Measurements from ENCODE around the gene PGS1. TPM values are rescaled to one million over a fixed set of nuclear protein-coding genes. Genes with fewer than 3 reads are reported as not detected.

Gene PGS1
- total RNA-seq, 2 donors from 2014 or later, result 52.0 to 98.4 TPM

DNA sequence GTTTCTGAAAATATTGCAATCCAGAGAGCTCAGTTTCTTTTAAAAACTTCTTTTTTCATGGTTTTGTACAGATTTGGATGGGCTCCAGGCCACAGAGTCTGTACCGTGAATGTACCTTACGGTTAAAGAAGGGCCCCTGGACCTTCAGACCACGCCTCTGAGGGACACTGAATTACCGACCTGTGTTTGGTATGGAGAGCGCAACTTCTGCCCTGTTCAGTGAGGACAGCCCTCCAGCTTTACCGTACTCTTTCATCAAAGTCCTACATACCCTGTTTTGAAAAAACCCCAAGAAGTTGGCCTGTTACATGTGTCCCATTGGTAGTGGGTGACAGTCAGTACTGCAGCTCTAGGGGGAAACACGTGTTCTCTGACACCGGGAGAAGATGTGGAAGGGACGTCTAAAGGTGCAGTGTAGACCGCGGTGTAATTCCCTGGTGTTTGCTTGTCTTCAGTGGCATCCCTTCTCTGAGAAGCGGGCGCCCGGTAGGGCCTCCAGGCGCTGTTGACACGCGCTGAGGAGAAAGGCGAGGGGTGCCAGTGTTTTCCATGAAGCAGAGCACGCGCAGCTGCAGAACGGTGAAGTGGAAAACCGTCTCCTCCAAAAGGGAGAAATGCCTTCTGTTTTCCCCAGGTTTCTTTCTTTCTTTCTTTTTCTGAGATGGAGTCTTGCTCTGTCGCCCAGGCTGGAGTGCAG, 6.2 kb downstream of the PGS1 start:
- DNase-seq (ENCODE audit: low spot score) (no peak), ATAC-seq (ENCODE audit: insufficient number of reproducible peaks, low FRiP score, low read depth) (peak; percentile 5)
- TF ChIP-seq, protein P1, sequence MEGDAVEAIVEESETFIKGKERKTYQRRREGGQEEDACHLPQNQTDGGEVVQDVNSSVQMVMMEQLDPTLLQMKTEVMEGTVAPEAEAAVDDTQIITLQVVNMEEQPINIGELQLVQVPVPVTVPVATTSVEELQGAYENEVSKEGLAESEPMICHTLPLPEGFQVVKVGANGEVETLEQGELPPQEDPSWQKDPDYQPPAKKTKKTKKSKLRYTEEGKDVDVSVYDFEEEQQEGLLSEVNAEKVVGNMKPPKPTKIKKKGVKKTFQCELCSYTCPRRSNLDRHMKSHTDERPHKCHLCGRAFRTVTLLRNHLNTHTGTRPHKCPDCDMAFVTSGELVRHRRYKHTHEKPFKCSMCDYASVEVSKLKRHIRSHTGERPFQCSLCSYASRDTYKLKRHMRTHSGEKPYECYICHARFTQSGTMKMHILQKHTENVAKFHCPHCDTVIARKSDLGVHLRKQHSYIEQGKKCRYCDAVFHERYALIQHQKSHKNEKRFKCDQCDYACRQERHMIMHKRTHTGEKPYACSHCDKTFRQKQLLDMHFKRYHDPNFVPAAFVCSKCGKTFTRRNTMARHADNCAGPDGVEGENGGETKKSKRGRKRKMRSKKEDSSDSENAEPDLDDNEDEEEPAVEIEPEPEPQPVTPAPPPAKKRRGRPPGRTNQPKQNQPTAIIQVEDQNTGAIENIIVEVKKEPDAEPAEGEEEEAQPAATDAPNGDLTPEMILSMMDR (IDR thresholded peaks at IDR 0.05), result no peak
- no peaks in the 10 kb centered on the region for H3K36me3 ChIP-seq
- peak overlapping the region; percentile 76 to 89 for H3K27ac ChIP-seq
- H3K4me3 ChIP-seq, result peak overlapping the region; percentile 20
- peaks cover 43 to 89% of the 10 kb centered on the region in 2 donors for H3K4me1 ChIP-seq (ENCODE audit: control insufficient read depth in 1 of 2, low read depth in 2 of 2)
- no peaks in the 10 kb centered on the region for H3K27me3 ChIP-seq (replicated peaks; ENCODE audit: insufficient read depth)
- no peaks in the 10 kb centered on the region for H3K9me3 ChIP-seq

DNA sequence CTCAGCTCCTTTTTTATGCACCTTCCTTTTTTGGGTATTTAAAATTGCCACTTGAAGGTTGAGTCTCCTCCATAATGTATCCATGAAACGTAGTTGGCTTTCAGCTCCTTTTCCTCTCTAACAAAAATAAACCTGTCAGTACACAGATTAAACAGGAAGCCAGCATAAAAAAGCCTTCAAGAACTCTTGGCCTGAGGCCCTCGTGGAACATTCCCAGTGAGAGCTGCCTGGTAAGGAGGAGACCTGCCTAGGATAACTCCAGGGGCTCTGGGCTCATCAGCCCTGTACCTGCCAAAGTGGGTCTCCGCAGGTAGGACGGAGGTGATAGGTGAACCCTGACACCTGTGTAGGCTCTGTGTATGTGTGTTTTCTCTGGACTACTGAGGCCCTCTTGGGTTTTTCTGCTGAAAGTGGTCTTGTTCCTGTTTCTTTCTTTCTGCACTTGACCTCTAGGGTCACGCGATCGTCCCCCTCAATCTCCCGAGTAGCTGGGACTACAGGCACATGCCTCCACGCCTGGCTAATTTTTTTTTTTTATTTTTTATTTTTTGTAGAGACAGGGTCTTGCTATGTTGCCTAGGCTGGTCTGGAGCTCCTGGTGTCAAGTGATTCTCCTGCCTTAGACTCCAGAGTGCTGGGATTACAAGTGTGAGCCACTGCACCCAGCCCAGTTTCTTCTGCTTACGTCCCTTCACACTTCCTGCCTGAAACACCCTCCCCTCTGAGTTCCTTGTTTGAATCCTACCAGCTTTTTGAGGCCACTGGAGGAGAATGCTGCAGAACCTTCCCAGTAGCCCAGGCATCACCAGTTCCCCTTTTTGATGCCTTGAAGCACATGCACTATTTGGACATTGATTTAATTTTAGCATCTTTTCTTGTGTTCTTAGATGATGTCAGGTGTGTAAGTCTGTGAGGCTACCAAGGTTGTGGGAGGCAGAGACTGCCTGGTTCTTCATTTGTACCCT, 9.8 kb downstream of the PGS1 start:
- H3K9me3 ChIP-seq, result no peaks in the 10 kb centered on the region
- peak overlapping the region; percentile 48 to 67 for H3K27ac ChIP-seq
- DNase-seq (ENCODE audit: low spot score) (no peak), ATAC-seq (ENCODE audit: insufficient number of reproducible peaks, low FRiP score, low read depth) (no peak)
- H3K4me1 ChIP-seq (ENCODE audit: control insufficient read depth in 1 of 2, low read depth in 2 of 2), result peaks cover 38 to 65% of the 10 kb centered on the region in 2 donors
- no peak overlapping the region for H3K4me3 ChIP-seq
- TF ChIP-seq, protein P1 (IDR thresholded peaks at IDR 0.05), result no peak
- H3K27me3 ChIP-seq (replicated peaks; ENCODE audit: insufficient read depth), result no peaks in the 10 kb centered on the region
- H3K36me3 ChIP-seq, result no peaks in the 10 kb centered on the region

DNA sequence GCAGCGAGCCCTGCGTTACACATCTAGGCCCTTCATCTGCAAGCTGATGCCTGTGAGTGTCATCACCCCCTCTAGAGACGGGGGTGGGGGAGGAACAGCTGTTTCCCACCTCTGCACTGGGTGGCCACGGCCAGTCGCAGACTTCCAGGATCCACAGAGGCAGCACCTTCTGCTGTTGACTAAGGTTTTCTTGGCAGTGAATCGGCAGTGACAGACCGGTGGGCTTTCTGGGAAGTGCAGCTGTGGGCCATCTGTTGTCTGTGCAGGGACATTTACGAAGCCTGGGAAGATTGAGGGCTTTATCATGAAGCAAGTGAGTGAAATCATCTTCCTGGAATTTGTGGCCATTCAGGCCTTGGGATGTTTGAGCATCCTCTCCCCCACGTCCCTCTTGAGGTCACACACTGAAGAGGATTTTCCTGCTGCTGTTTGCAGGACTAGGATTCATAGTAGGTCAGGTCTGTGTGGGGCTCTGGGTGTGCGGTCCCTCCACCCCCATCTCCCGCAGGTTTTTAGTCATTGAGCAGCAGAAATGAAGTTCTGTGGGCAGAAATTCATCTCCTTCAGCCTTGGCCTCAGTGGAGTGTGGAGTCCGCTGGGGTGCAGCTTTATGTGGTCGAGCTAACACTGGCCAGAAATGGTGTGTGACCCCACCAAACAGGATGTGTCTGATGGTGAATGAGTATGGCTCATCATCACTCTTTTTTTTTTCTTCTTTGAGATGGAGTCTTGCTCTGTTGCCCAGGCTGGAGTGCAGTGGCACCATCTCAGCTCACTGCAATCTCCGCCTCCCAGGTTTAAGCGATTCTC, 12.0 kb downstream of the PGS1 start:
- no peaks in the 10 kb centered on the region for H3K36me3 ChIP-seq
- H3K4me3 ChIP-seq, result no peak overlapping the region
- peaks cover 20 to 46% of the 10 kb centered on the region in 2 donors for H3K4me1 ChIP-seq (ENCODE audit: control insufficient read depth in 1 of 2, low read depth in 2 of 2)
- ATAC-seq (ENCODE audit: insufficient number of reproducible peaks, low FRiP score, low read depth) (no peak), DNase-seq (ENCODE audit: low spot score) (no peak)
- H3K27ac ChIP-seq, result no peak overlapping the region
- H3K9me3 ChIP-seq, result no peaks in the 10 kb centered on the region
- H3K27me3 ChIP-seq (replicated peaks; ENCODE audit: insufficient read depth), result no peaks in the 10 kb centered on the region
- TF ChIP-seq, protein P1 (IDR thresholded peaks at IDR 0.05), result no peak

DNA sequence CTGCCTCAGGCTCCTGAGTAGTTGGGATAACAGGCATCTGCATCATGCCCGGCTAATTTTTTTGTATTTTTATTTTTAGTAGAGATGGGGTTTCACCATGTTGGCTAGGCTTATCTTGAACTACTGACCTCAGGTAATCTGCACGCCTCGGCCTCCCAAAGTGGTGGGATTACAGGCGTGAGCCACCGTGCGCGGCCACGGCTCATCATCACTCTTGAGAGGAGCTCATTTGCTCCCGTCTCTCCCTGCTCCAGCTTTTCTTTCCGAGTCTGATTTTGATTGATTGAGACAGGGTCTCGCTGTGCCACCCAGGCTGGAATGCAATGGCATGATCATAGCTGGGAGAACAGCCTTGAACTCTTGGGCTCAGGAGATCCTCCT, 12.6 kb downstream of the PGS1 start:
- no peaks in the 10 kb centered on the region for H3K36me3 ChIP-seq
- no peaks in the 10 kb centered on the region for H3K9me3 ChIP-seq
- TF ChIP-seq, protein P1 (IDR thresholded peaks at IDR 0.05), result no peak
- peaks cover 17 to 40% of the 10 kb centered on the region in 2 donors for H3K4me1 ChIP-seq (ENCODE audit: control insufficient read depth in 1 of 2, low read depth in 2 of 2)
- DNase-seq (ENCODE audit: low spot score) (no peak), ATAC-seq (ENCODE audit: insufficient number of reproducible peaks, low FRiP score, low read depth) (no peak)
- H3K4me3 ChIP-seq, result no peak overlapping the region
- H3K27ac ChIP-seq, result no peak overlapping the region
- H3K27me3 ChIP-seq (replicated peaks; ENCODE audit: insufficient read depth), result no peaks in the 10 kb centered on the region
